Type B pancreatic cell (in vitro differentiated cells): ENCODE data around the gene INTS2. TPM values are rescaled to one million over a fixed set of nuclear protein-coding genes. Genes with fewer than 3 reads are reported as not detected.
A peak's percentile ranks its signal among the peaks of the same experiment; 100 is the strongest.

Experiments
- DNase-seq: peaks from one replicate; pipeline ENCODE4 v3.0.0; 2021; ENCODE audit warnings: mixed read lengths; ENCODE audit not compliant: unreplicated experiment; ENCODE audit errors: extremely low spot score
- H3K27ac Mint-ChIP-seq: 2 replicates; pipeline ENCODE4 v1.8.0; 2021; ENCODE audit warnings: mild to moderate bottlenecking, mixed read lengths
- H3K27me3 Mint-ChIP-seq: 2 replicates; pipeline ENCODE4 v1.8.0; 2021; ENCODE audit warnings: mixed read lengths
- H3K36me3 Mint-ChIP-seq: 2 replicates; pipeline ENCODE4 v1.8.0; 2021; ENCODE audit warnings: mixed read lengths
- H3K4me1 Mint-ChIP-seq: one replicate; pipeline ENCODE4 v1.8.0; 2021; ENCODE audit warnings: mixed read lengths; ENCODE audit not compliant: unreplicated experiment
- H3K4me3 Mint-ChIP-seq: 2 replicates; pipeline ENCODE4 v1.8.0; 2021; ENCODE audit warnings: mild to moderate bottlenecking, mixed read lengths
- H3K9me3 Mint-ChIP-seq: 2 replicates; pipeline ENCODE4 v1.8.0; 2021; ENCODE audit warnings: mixed read lengths
- long read RNA-seq: library from polyadenylated mRNA; unstranded; transcript quantifications from one replicate; pipeline ENCODE4 v2.0.0, GENCODE V29; 2020
- total RNA-seq: library from RNA; stranded (reverse); gene quantifications from 2 replicates; pipeline ENCODE4 v1.2.1, GENCODE V29; 2021; ENCODE audit warnings: low replicate concordance
- TF ChIP-seq, protein P1 (sequence below): fragments of 200-600 bp; sonication (generic); conservative IDR thresholded peaks from 2 replicates; pipeline ENCODE4 v1.5.0; 2021; ENCODE audit warnings: antibody characterized with exemption, mild to moderate bottlenecking

INTS2 gene, protein sequence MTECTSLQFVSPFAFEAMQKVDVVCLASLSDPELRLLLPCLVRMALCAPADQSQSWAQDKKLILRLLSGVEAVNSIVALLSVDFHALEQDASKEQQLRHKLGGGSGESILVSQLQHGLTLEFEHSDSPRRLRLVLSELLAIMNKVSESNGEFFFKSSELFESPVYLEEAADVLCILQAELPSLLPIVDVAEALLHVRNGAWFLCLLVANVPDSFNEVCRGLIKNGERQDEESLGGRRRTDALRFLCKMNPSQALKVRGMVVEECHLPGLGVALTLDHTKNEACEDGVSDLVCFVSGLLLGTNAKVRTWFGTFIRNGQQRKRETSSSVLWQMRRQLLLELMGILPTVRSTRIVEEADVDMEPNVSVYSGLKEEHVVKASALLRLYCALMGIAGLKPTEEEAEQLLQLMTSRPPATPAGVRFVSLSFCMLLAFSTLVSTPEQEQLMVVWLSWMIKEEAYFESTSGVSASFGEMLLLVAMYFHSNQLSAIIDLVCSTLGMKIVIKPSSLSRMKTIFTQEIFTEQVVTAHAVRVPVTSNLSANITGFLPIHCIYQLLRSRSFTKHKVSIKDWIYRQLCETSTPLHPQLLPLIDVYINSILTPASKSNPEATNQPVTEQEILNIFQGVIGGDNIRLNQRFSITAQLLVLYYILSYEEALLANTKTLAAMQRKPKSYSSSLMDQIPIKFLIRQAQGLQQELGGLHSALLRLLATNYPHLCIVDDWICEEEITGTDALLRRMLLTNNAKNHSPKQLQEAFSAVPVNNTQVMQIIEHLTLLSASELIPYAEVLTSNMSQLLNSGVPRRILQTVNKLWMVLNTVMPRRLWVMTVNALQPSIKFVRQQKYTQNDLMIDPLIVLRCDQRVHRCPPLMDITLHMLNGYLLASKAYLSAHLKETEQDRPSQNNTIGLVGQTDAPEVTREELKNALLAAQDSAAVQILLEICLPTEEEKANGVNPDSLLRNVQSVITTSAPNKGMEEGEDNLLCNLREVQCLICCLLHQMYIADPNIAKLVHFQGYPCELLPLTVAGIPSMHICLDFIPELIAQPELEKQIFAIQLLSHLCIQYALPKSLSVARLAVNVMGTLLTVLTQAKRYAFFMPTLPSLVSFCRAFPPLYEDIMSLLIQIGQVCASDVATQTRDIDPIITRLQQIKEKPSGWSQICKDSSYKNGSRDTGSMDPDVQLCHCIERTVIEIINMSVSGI
- total RNA-seq = 13.9 and 18.2 TPM in 2 replicates
- long read RNA-seq, full-length matches to known transcripts = 4 of 11 reads
- long read RNA-seq, partial matches to known transcripts = 5 of 11 reads
- long read RNA-seq, other reads (novel, unspliced or antisense) = 2 of 11 reads

DNA sequence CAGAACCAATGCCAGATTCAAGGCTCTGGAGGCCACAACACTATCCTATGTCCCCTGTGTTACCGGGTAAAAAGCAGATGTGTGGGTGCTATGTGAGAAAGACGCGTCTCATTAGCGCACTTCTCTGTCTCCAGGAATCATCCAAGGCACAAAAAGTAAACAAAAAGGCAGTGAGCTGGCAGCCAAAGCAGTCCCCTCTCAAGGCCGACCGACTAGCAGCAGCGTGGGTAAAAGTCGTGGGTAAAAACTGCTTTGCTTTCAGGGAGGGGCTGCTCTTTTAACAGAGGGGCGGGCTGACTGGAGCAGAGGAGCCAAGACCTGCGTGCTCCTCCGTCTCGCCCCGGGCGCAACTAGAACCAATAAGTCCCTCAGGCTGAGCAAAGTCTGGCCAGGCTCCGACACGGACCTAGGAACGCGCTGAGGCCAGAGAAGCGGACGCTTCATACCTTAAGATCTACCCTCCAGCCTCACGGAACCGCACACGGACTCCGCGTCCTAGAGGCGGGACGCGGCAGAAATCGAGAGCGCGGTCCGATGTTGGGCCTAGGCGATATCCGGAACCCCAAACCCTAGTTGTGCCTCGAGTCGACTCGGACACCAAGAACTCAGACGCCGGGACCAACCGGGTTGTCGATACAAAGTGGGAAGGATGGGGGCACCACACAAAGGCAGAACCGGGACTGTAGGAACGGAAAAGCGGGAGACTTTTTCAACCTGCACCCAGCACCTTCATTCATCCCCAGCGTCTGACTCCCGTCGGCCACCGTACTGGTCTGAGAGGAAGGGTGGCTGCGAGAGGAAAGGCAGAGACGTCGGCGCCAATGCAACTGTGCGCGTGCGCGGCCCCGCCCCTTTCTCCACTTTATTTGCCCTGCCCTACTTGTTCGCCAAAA is at the start of gene INTS2:
TSS of gene INTS2 (minus strand) at position 775 of the 893 bp plus-strand sequence. CDS start 1,338 bp downstream, outside the sequence.
- peaks cover 18% of the 10 kb centered on the region for H3K4me1 Mint-ChIP-seq
- peak within 1 kb of the TSS; percentile 95 for H3K4me3 Mint-ChIP-seq
- H3K27ac Mint-ChIP-seq = peak within 1 kb of the TSS; percentile 92
- H3K36me3 Mint-ChIP-seq = peaks cover 3% of the 10 kb centered on the region
- DNase-seq = peak; percentile 94
- H3K9me3 Mint-ChIP-seq = no peaks in the 10 kb centered on the region
- TF ChIP-seq, protein P1, sequence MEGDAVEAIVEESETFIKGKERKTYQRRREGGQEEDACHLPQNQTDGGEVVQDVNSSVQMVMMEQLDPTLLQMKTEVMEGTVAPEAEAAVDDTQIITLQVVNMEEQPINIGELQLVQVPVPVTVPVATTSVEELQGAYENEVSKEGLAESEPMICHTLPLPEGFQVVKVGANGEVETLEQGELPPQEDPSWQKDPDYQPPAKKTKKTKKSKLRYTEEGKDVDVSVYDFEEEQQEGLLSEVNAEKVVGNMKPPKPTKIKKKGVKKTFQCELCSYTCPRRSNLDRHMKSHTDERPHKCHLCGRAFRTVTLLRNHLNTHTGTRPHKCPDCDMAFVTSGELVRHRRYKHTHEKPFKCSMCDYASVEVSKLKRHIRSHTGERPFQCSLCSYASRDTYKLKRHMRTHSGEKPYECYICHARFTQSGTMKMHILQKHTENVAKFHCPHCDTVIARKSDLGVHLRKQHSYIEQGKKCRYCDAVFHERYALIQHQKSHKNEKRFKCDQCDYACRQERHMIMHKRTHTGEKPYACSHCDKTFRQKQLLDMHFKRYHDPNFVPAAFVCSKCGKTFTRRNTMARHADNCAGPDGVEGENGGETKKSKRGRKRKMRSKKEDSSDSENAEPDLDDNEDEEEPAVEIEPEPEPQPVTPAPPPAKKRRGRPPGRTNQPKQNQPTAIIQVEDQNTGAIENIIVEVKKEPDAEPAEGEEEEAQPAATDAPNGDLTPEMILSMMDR = peak; percentile 31
- no peaks in the 10 kb centered on the region for H3K27me3 Mint-ChIP-seq

DNA sequence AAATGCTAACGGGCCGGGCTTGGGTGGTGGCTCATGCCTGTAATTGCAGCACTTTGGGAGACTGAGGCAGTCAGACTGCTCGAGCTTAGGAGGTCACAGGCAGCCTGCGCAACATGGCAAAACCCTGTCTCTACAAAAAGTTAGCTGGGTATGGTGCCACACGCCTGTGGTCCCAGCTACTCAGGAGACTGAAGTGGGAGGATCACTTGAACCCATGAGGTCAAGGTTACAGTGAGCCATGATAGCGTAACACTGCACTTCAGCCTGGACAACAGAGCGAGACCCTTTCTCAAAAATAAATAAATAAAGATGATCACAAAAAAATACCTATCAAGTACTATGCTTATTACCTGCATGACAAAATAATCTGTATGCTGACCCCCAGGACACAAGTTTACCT is 46.3 kb upstream of the INTS2 start:
- no peaks in the 10 kb centered on the region for H3K4me1 Mint-ChIP-seq
- TF ChIP-seq, protein P1 = no peak
- peaks cover 32% of the 10 kb centered on the region for H3K36me3 Mint-ChIP-seq
- H3K27me3 Mint-ChIP-seq = no peaks in the 10 kb centered on the region
- DNase-seq = no peak
- no peak overlapping the region for H3K27ac Mint-ChIP-seq
- no peak overlapping the region for H3K4me3 Mint-ChIP-seq
- no peaks in the 10 kb centered on the region for H3K9me3 Mint-ChIP-seq

DNA sequence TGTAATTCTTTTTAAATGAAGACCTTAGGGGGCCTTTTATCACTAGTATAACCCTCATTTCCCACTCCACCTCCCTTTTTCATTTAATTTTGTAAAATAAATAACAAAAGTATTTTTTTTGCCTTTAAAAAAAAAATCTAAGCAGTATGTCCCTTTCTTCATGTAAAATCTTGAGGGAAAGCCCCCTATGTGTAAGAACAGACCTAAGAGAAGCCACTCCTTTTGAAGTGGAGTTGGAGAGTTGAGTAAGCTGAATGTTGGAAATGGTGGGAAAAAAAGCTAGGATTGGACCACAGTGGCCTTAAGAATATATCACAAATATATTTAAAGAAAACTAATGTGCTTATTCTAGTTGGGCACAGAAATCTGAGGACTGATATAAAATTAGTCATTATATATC is 44.5 kb upstream of the INTS2 start:
- Mint-ChIP-seq H3K27ac (no peak overlapping the region), H3K36me3 (peaks cover 25% of the 10 kb centered on the region), H3K4me1 (no peaks in the 10 kb centered on the region), H3K27me3 (no peaks in the 10 kb centered on the region), H3K4me3 (no peak overlapping the region), H3K9me3 (no peaks in the 10 kb centered on the region)
- TF ChIP-seq, protein P1 = no peak
- DNase-seq = no peak

DNA sequence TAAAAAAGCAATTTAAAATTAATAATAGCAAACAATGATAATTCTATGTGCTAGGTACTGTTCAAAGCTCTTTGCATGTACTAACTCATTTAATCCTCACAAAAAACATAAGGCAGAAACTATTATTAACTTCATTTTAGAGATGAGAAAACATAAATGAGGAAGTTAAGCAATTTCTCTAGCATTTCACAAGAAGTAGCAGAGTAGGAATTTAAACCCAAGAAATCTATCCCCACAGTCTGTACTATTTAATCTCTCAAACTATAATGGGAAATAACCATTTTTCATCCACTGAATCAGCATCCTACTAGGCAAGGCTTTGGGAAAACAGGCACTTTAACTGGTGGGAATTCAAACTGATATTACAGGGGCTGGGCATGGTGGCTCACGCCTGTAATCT is 42.2 kb upstream of the INTS2 start:
- TF ChIP-seq, protein P1 = no peak
- no peaks in the 10 kb centered on the region for H3K27me3 Mint-ChIP-seq
- H3K36me3 Mint-ChIP-seq = peaks cover 23% of the 10 kb centered on the region
- no peak overlapping the region for H3K4me3 Mint-ChIP-seq
- H3K27ac Mint-ChIP-seq = no peak overlapping the region
- H3K4me1 Mint-ChIP-seq = no peaks in the 10 kb centered on the region
- DNase-seq = no peak
- H3K9me3 Mint-ChIP-seq = no peaks in the 10 kb centered on the region
